Fibroblast of lung (primary cell): Measurements from ENCODE around the gene TXNDC12.

ENCODE experiments used
- EZH2 ChIP-seq: IDR thresholded peaks from 2 replicates; pipeline ENCODE4 v1.5.1; 2012; ENCODE audit warnings: low read length, control low read depth, mild to moderate bottlenecking; ENCODE audit errors: missing control alignments
- TF ChIP-seq, protein P1 (sequence below), 2 donors: IDR thresholded peaks in 1 of 2; conservative IDR thresholded peaks in 1 of 2; 1 replicate in 1 of 2; 2 replicates in 1 of 2; pipeline ENCODE4 v1.5.1; 2011 to 2012; ENCODE audit warnings: low read length in 2 of 2, control low read depth in 1 of 2, inconsistent platforms in 1 of 2, low read depth in 1 of 2, mild to moderate bottlenecking in 1 of 2

DNA sequence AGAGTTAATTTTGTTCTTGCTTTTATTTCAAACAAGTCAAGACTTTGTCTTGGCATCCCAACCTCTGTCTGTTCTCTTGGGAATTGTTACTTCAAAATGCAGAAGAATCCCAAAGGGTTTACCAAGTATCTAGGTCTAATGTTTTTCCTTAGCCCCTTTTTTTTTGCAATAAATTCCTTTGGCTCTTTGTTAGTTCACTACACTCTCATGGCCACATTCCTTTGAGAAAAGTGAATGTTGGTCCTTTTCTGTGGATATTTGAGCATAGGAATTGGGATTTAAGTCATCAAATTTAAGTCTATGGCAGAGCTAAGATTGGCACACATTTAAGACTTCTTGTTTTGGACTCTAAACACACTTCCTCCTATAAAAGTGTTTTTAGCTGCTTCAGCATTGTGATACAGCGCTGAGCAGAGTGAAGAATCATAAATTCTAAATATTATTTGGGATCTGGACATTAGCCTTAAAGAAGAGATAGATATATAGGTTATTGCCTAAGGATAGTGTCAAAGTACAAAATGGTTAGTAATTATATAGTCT lies 3.0 kb upstream of the TXNDC12 start:
- TF ChIP-seq, protein P1, sequence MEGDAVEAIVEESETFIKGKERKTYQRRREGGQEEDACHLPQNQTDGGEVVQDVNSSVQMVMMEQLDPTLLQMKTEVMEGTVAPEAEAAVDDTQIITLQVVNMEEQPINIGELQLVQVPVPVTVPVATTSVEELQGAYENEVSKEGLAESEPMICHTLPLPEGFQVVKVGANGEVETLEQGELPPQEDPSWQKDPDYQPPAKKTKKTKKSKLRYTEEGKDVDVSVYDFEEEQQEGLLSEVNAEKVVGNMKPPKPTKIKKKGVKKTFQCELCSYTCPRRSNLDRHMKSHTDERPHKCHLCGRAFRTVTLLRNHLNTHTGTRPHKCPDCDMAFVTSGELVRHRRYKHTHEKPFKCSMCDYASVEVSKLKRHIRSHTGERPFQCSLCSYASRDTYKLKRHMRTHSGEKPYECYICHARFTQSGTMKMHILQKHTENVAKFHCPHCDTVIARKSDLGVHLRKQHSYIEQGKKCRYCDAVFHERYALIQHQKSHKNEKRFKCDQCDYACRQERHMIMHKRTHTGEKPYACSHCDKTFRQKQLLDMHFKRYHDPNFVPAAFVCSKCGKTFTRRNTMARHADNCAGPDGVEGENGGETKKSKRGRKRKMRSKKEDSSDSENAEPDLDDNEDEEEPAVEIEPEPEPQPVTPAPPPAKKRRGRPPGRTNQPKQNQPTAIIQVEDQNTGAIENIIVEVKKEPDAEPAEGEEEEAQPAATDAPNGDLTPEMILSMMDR (conservative IDR thresholded peaks at IDR 0.05 in 1 of 2, IDR thresholded peaks at IDR 0.05 in 1 of 2; ENCODE audit: low read depth in 1 of 2, low read length in 2 of 2), result no peak
- TF ChIP-seq EZH2, result no peak
